Activated T-helper 2 cell treated with anti-CD3 and anti-CD28 coated beads, Interferon-gamma antibody, Interleukin-2, Interleukin-4, amounts not matched to agents 10 μg/mL and 5 μg/mL and 100 μg/mL, durations not matched to agents 14 hours and 24 hours and 36 hours (primary cell): ENCODE data around the gene CHRDL2. TPM values are rescaled to one million over a fixed set of nuclear protein-coding genes. Genes with fewer than 3 reads are reported as not detected.

Source experiments
- DNase-seq: peaks from one replicate; pipeline ENCODE4 v3.0.0; 2021; ENCODE audit warnings: low spot score
- H3K27ac Mint-ChIP-seq: one replicate; pipeline ENCODE4 v1.8.0; 2021; ENCODE audit warnings: mixed read lengths
- H3K27me3 Mint-ChIP-seq: one replicate; pipeline ENCODE4 v1.8.0; 2021; ENCODE audit warnings: low read depth, mixed read lengths
- H3K36me3 Mint-ChIP-seq: one replicate; pipeline ENCODE4 v1.8.0; 2021; ENCODE audit warnings: low read depth, mixed read lengths
- H3K4me1 Mint-ChIP-seq: one replicate; pipeline ENCODE4 v1.8.0; 2021; ENCODE audit warnings: low read depth, mixed read lengths
- H3K4me3 Mint-ChIP-seq: one replicate; pipeline ENCODE4 v1.8.0; 2021; ENCODE audit warnings: low read depth, mild to moderate bottlenecking, moderate library complexity, mixed read lengths
- H3K9me3 Mint-ChIP-seq: one replicate; pipeline ENCODE4 v1.8.0; 2021; ENCODE audit warnings: mixed read lengths
- intact Hi-C: fragments of 100-400 bp; cut with micrococcal nuclease; formaldehyde crosslinking; loops from one replicate; pipeline ENCODE4 v1.15.1; 2023
- total RNA-seq: library from RNA; stranded (reverse); gene quantifications from 2 replicates; pipeline ENCODE4 v1.2.3, GENCODE V29; 2022

Gene CHRDL2
- total RNA-seq, 1 donor from 2014 or later: not detected

DNA sequence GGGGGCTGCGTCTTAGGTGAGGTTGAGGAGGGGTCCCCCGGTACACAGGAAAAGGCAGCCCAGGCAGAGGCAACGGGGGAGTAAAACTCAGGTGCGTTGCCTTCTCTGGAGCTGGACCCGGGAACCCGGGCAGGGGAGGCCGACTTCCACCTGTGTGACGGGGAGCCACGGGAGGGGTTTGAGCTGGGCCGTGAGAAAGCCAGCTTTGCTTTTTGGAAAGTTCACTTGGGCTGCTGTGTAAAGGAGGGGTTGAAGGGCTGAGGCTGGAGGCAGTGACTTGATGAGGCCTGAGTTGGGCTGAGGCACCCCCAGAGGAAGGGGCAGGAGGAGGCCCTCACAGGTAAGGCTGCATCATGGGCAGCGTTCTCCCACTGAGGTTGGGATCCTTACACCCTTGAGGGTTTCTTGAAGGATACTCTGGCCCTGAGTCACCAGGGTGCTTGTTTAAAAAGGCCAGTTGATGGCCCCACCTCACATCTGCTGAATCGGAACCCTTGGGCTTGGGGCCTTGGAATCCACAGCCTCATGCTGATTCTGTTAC, 47.2 kb downstream of the CHRDL2 start:
- DNase-seq: no peak
- Mint-ChIP-seq H3K9me3 (no peaks in the 10 kb centered on the region), H3K36me3 (no peaks in the 10 kb centered on the region), H3K27me3 (peaks cover 20% of the 10 kb centered on the region), H3K4me3 (no peak overlapping the region), H3K4me1 (no peaks in the 10 kb centered on the region), H3K27ac (no peak overlapping the region)
- intact Hi-C loops: no loop called here

DNA sequence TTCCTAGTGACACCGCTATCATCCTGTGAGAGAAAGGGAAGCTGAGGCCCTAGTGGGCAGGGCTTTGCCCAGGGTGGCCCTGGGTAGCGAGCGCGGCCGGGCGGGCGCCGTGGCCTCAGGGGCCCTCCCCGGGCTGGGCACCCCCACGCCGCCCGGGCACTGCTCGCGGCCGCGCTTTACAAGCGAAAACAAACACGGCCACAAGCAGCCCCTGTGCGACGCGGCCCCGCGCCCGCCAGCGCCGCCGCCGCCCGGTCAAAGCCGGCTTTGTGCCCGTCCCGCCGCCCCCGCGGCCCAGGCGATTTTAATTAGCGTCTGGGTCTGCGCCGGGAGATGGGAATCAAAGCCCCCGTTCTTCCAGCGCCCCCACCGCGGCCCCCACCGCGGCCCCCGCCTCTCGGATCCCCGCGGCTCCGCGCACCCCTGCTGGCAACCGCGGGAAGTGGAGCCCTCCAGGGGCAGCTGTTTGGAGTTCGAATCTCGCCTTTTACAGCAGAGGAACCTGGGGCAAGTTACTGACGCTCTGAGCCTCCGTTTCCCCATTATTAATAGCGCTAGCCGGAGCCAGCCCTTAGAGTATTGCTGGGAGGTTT, 47.9 kb downstream of the CHRDL2 start:
- no peak for DNase-seq
- intact Hi-C loops: no loop called here

GRCh38 chr11:74682731-74683278, 48.4 kb downstream of the CHRDL2 start:
- Mint-ChIP-seq H3K9me3 (no peaks in the 10 kb centered on the region), H3K27ac (no peak overlapping the region), H3K27me3 (peaks cover 20% of the 10 kb centered on the region), H3K36me3 (no peaks in the 10 kb centered on the region), H3K4me1 (no peaks in the 10 kb centered on the region), H3K4me3 (no peak overlapping the region)
- no peak for DNase-seq
- intact Hi-C loops: no loop called here

More for the DNA sequence above, 47.9 kb downstream of the CHRDL2 start:
- no peak overlapping the region for H3K4me3 Mint-ChIP-seq
- H3K9me3 Mint-ChIP-seq: no peaks in the 10 kb centered on the region
- peaks cover 20% of the 10 kb centered on the region for H3K27me3 Mint-ChIP-seq
- no peak overlapping the region for H3K27ac Mint-ChIP-seq
- H3K4me1 Mint-ChIP-seq: no peaks in the 10 kb centered on the region
- H3K36me3 Mint-ChIP-seq: no peaks in the 10 kb centered on the region

- H3K9me3 Mint-ChIP-seq: no peaks in the 10 kb centered on the region
- intact Hi-C loops: no loop called here
- no peaks in the 10 kb centered on the region for H3K4me1 Mint-ChIP-seq
- peaks cover 20% of the 10 kb centered on the region for H3K27me3 Mint-ChIP-seq
- H3K4me3 Mint-ChIP-seq: no peak overlapping the region
- H3K27ac Mint-ChIP-seq: no peak overlapping the region
- no peak for DNase-seq
- no peaks in the 10 kb centered on the region for H3K36me3 Mint-ChIP-seq
These were observed 49.3 kb downstream of the CHRDL2 start for GRCh38 chr11:74681686-74682651.

DNA sequence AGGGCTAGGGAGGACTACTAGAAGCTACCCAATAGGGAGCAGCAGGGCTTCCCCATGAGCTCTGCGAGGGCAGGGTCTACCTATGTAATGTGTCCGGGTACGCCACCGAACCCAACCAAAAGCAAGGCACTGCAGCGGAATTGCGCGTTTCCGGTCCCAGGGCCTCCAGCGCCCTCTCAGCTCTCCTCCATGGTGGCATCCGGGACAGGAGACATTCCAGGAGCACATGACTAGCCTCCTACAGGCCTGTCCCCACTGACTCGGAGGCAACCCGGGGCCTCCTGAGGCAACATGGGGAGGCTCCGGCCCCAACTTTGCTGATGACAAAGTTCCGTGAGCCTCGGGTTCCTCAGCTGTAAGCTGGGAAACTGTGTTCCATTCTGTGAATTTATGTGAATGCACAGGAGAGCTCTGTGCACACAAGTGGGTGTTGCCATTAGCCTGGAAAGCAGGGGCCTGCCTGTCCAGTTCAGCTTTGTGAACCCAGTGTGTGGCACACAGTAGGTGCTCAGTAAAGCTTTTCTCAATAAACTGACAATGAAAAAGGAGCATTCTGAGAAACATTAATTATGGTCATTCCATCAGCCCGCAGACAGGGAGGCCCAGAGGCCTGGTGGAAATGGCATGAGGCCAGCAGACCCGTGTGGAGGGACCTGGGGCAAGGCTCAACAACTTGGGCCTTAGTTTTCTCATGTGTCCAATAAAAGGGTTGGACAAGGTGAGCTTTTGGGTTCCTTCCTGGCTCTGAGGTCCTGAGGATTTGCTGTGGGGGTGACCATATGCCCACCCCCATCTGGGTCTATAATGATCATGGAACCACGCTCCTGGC, 50.3 kb downstream of the CHRDL2 start:
- no peak for DNase-seq
- Mint-ChIP-seq H3K27me3 (peaks cover 18% of the 10 kb centered on the region), H3K4me1 (no peaks in the 10 kb centered on the region), H3K4me3 (no peak overlapping the region), H3K9me3 (no peaks in the 10 kb centered on the region), H3K36me3 (no peaks in the 10 kb centered on the region), H3K27ac (no peak overlapping the region)
- intact Hi-C loops: no loop called here

- H3K27ac Mint-ChIP-seq: no peak overlapping the region
- peaks cover 16% of the 10 kb centered on the region for H3K27me3 Mint-ChIP-seq
- intact Hi-C loops: no loop called here
- H3K4me1 Mint-ChIP-seq: no peaks in the 10 kb centered on the region
- no peak for DNase-seq
- no peak overlapping the region for H3K4me3 Mint-ChIP-seq
- no peaks in the 10 kb centered on the region for H3K36me3 Mint-ChIP-seq
- H3K9me3 Mint-ChIP-seq: no peaks in the 10 kb centered on the region
These were observed 51.1 kb downstream of the CHRDL2 start for GRCh38 chr11:74680035-74680671.

- no peak for DNase-seq
- intact Hi-C loops: no loop called here
- Mint-ChIP-seq H3K27me3 (peaks cover 13% of the 10 kb centered on the region), H3K4me1 (no peaks in the 10 kb centered on the region), H3K9me3 (no peaks in the 10 kb centered on the region), H3K4me3 (no peak overlapping the region), H3K36me3 (no peaks in the 10 kb centered on the region), H3K27ac (no peak overlapping the region)
These were observed 51.7 kb downstream of the CHRDL2 start for GRCh38 chr11:74679513-74679865.

- Mint-ChIP-seq H3K27ac (no peak overlapping the region), H3K27me3 (peaks cover 8% of the 10 kb centered on the region), H3K36me3 (no peaks in the 10 kb centered on the region), H3K4me3 (no peak overlapping the region), H3K4me1 (no peaks in the 10 kb centered on the region), H3K9me3 (no peaks in the 10 kb centered on the region)
- intact Hi-C loops: no loop called here
- no peak for DNase-seq
These were observed 52.4 kb downstream of the CHRDL2 start for GRCh38 chr11:74678591-74679512.

DNA sequence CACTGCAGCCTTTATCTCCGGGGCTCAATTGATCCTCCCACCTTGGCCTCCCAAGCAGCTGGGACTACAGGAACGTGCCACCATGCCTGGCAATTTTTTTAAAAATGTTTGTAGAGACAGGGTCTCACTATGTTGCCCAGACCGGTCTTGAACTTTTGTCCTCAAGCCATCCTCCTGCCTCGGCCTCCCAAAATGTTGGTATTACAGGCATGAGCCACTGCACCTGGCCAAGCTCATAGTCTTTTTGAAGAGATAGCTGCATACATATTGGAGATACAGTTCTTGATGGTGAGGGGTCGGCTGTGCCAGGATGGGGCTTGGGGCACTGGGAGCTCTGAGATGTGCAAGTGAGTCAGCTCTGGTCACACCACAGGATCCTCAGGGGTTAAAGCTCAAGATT, 53.2 kb downstream of the CHRDL2 start:
- Mint-ChIP-seq H3K27ac (no peak overlapping the region), H3K36me3 (no peaks in the 10 kb centered on the region), H3K27me3 (peaks cover 5% of the 10 kb centered on the region), H3K4me1 (no peaks in the 10 kb centered on the region), H3K4me3 (no peak overlapping the region), H3K9me3 (no peaks in the 10 kb centered on the region)
- intact Hi-C loops: no loop called here
- DNase-seq: no peak

DNA sequence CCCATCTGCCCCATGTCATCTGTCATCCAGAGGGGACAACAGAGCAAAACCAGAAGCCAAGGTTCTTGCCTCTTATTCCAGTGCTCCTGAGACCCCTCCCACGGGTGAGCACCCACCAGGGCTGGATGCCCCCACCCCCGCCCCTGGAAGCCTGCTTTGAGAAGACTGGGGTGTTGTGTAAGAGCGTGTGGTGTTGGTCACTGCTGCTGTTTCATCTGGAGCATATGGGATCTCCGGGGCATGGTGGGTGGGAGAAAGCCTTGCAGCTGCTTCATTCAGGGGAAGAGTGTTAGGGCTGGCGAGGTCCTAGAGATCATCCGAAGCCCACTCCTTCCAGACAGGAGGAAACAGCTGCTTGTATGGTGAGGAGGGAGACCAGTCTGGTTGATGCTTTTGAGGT, 54.1 kb downstream of the CHRDL2 start:
- Mint-ChIP-seq H3K36me3 (no peaks in the 10 kb centered on the region), H3K27me3 (no peaks in the 10 kb centered on the region), H3K27ac (no peak overlapping the region), H3K4me3 (no peak overlapping the region), H3K9me3 (no peaks in the 10 kb centered on the region), H3K4me1 (no peaks in the 10 kb centered on the region)
- intact Hi-C loops: no loop called here
- no peak for DNase-seq

DNA sequence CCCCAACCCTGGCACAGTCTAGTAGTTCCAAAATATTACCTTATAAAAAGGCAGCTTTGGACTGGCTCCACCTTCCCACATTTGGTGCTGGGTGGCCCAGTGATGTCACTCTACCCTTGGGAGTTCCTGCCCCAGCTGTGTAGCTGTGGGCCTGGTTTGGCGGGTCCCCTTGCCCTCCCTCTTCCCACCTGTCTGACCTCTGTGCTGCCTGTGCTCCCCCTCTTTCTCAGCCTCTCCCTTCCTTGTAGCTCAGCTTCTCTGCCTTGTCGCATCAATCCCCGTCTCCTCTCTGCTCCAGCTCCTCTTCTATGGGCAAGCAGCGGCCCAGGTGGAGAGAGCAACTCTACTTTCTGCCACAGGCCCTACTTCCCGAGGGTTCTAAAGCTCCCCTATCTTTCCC, 54.6 kb downstream of the CHRDL2 start:
- no peak for DNase-seq
- Mint-ChIP-seq H3K9me3 (no peaks in the 10 kb centered on the region), H3K4me1 (no peaks in the 10 kb centered on the region), H3K36me3 (no peaks in the 10 kb centered on the region), H3K4me3 (no peak overlapping the region), H3K27me3 (no peaks in the 10 kb centered on the region), H3K27ac (no peak overlapping the region)
- intact Hi-C loops: no loop called here
